OCI-LY7 (cell line): Measurements from ENCODE around the gene COX17. TPM values are rescaled to one million over a fixed set of nuclear protein-coding genes. Genes with fewer than 3 reads are reported as not detected.
"Not testable (repeated sequence)": the region's sequence is repeated elsewhere in the genome, so short reads cannot be mapped to it uniquely, and the experiment has no call there.

Experiments
- BruUV-seq: library from RNA; stranded (reverse); fragments of 400-500 nt; replicated peaks from 2 replicates; lab custom pipeline; 2021; lab: Mats Ljungman, UMichigan
- CTCF ChIA-PET: fragments of 300-600 bp; sonication (Branson Sonifier 250); formaldehyde crosslinking; loops from one replicate; lab custom pipeline; 2022; ENCODE audit warnings: antibody characterized with exemption; ENCODE audit not compliant: unreplicated experiment; lab: Charles Lee
- POLR2A ChIA-PET: fragments of 300-600 bp; sonication (Branson Sonifier 250); formaldehyde crosslinking; loops from one replicate; lab custom pipeline; 2022; ENCODE audit warnings: antibody characterized with exemption; lab: Charles Lee
- DNase-seq: peaks from one replicate; pipeline ENCODE4 v3.0.0-alpha.2; 2015; ENCODE audit warnings: low spot score
- H2AFZ ChIP-seq: fragments of 200-600 bp; sonication (generic), shearing (Covaris generic); 2 replicates; pipeline ENCODE4 v1.6.1; 2014; ENCODE audit warnings: mild to moderate bottlenecking, antibody characterized with exemption, low read length, moderate library complexity
- H3K27ac ChIP-seq: fragments of 200-600 bp; sonication (generic); 2 replicates; pipeline ENCODE4 v1.5.1; 2014; ENCODE audit warnings: mixed run types, low read depth, mild to moderate bottlenecking, moderate library complexity, low read length, inconsistent platforms; ENCODE audit not compliant: poor library complexity, severe bottlenecking
- H3K36me3 ChIP-seq: fragments of 200-600 bp; sonication (generic); 2 replicates; pipeline ENCODE4 v1.6.1; 2014; ENCODE audit warnings: mild to moderate bottlenecking, antibody characterized with exemption, low read length, moderate library complexity, mixed read lengths; ENCODE audit not compliant: insufficient read depth
- H3K4me1 ChIP-seq: fragments of 200-600 bp; sonication (generic); 2 replicates; pipeline ENCODE4 v1.5.1; 2014; ENCODE audit warnings: mild to moderate bottlenecking, low read length; ENCODE audit not compliant: insufficient read depth, poor library complexity, severe bottlenecking
- H3K4me2 ChIP-seq: fragments of 200-600 bp; sonication (generic); 2 replicates; pipeline ENCODE4 v1.6.1; 2014; ENCODE audit warnings: mild to moderate bottlenecking, low read length
- H3K4me3 ChIP-seq: fragments of 200-600 bp; sonication (generic); 2 replicates; pipeline ENCODE4 v1.5.1; 2014; ENCODE audit warnings: mild to moderate bottlenecking, low read depth, low read length; ENCODE audit not compliant: poor library complexity, severe bottlenecking
- H3K79me2 ChIP-seq: fragments of 200-600 bp; sonication (generic); 2 replicates; pipeline ENCODE4 v1.6.1; 2016; ENCODE audit warnings: low read depth, mild to moderate bottlenecking, low read length, moderate library complexity, mixed read lengths; ENCODE audit not compliant: insufficient read depth
- H3K9me2 ChIP-seq: fragments of 200-600 bp; sonication (generic); 2 replicates; pipeline ENCODE4 v1.6.1; 2016; ENCODE audit warnings: mild to moderate bottlenecking, low read length, mixed read lengths; ENCODE audit not compliant: insufficient read depth
- H3K9me3 ChIP-seq: fragments of 200-600 bp; sonication (generic); 2 replicates; pipeline ENCODE4 v1.6.1; 2014; ENCODE audit warnings: mild to moderate bottlenecking, mixed run types, low read length, mixed read lengths
- H4K20me1 ChIP-seq: fragments of 200-600 bp; sonication (generic); 2 replicates; pipeline ENCODE4 v1.6.1; 2014; ENCODE audit warnings: mild to moderate bottlenecking, antibody characterized with exemption, low read length, moderate library complexity, mixed read lengths; ENCODE audit not compliant: insufficient read depth
- CTCF ChIP-seq: fragments of 200-600 bp; sonication (generic); conservative IDR thresholded peaks from 2 replicates; pipeline ENCODE4 v1.5.1; 2014; ENCODE audit warnings: mild to moderate bottlenecking, antibody characterized with exemption, low read length, moderate library complexity, mixed read lengths
- EZH2phosphoT487 ChIP-seq: fragments of 200-600 bp; sonication (generic); IDR thresholded peaks from 2 replicates; pipeline ENCODE4 v1.6.1; 2018; ENCODE audit warnings: low read depth, borderline replicate concordance, mild to moderate bottlenecking, mixed run types, antibody characterized with exemption, low read length, moderate library complexity, mixed read lengths
- intact Hi-C: fragments of 100-400 bp; cut with micrococcal nuclease; formaldehyde crosslinking; loops from one replicate; pipeline ENCODE4 v1.10.0; 2022; ENCODE audit not compliant: unreplicated experiment
- total RNA-seq, 2 experiments: library from RNA; depleted of rRNA in 1 of 2; stranded (reverse); fragments of >200 nt in 1 of 2; shearing (Covaris generic) in 1 of 2; gene quantifications; 2 replicates each; pipeline ENCODE4 v1.2.3, GENCODE V29; 2014 to 2022

Gene COX17
- total RNA-seq, 2 experiments from 2014 or later: 77.3 to 80.0 TPM

- BruUV-seq: no TSS peak
Measured at GRCh38 chr3:119679874-119680273, 2.7 kb upstream of the COX17 start.

GRCh38 chr3:119678209-119678608 lies 1.0 kb upstream of the COX17 start:
- H3K27ac ChIP-seq, BruUV-seq, H3K4me3 ChIP-seq, H3K9me3 ChIP-seq, H2AFZ ChIP-seq, H3K4me2 ChIP-seq, CTCF ChIA-PET, H3K9me2 ChIP-seq, DNase-seq: not testable (repeated sequence)
- Histone ChIP-seq H4K20me1 (peaks cover 15% of the 10 kb centered on the region; the same call in 1 of the 2 replicates), H3K36me3 (peaks cover 25% of the 10 kb centered on the region), H3K4me1 (peaks cover 27% of the 10 kb centered on the region), H3K79me2 (peaks cover 21% of the 10 kb centered on the region)
- POLR2A ChIA-PET: interaction anchor here (0.6 kb wide), 1 partner anchor 449 kb away, joined by 3 read pairs; no protein-coding TSS in a partner anchor
- intact Hi-C loops: loop anchor here (5.0 to 10.0 kb wide), 2 partner anchors 433 to 669 kb away; partner anchors contain the start of genes B4GALT4 and LRRC58

More at GRCh38 chr3:119679874-119680273, 2.7 kb upstream of the COX17 start:
- Histone ChIP-seq H3K9me3 (no peaks in the 10 kb centered on the region), H3K9me2 (no peaks in the 10 kb centered on the region), H3K4me3 (no peak overlapping the region), H4K20me1 (peaks cover 15% of the 10 kb centered on the region; the same call in 1 of the 2 replicates), H3K27ac (no peak overlapping the region), H2AFZ (no peak overlapping the region), H3K4me1 (peaks cover 26% of the 10 kb centered on the region), H3K4me2 (no peak overlapping the region), H3K79me2 (peaks cover 19% of the 10 kb centered on the region), H3K36me3 (peaks cover 8% of the 10 kb centered on the region)
- ChIA-PET CTCF (no interaction called here), POLR2A (interaction anchor here (0.5 kb wide), 1 partner anchor 230 kb away, joined by 4 read pairs; no protein-coding TSS in a partner anchor)
- no peak for TF ChIP-seq EZH2phosphoT487
- TF ChIP-seq CTCF: no peak
- DNase-seq: no peak
- intact Hi-C loops: loop anchor here (2.0 to 10.0 kb wide), 5 partner anchors 405 to 797 kb away; partner anchors contain the start of genes B4GALT4, LRRC58 and TEX55

- Histone ChIP-seq H2AFZ (peak overlapping the region; percentile 91), H3K4me2 (peak overlapping the region; percentile 61), H3K9me3 (no peaks in the 10 kb centered on the region), H3K36me3 (peaks cover 31% of the 10 kb centered on the region), H3K9me2 (no peaks in the 10 kb centered on the region), H3K4me3 (peak overlapping the region; percentile 87), H3K79me2 (peaks cover 21% of the 10 kb centered on the region), H3K27ac (peak overlapping the region; percentile 77), H3K4me1 (peaks cover 27% of the 10 kb centered on the region), H4K20me1 (peaks cover 15% of the 10 kb centered on the region; the same call in 1 of the 2 replicates)
- TF ChIP-seq CTCF: no peak
- no peak for TF ChIP-seq EZH2phosphoT487
- ChIA-PET POLR2A (interaction anchor here (0.9 to 1.6 kb wide), 3 partner anchors 11 to 344 kb away, joined by 3 to 8 read pairs (median 5); no protein-coding TSS in a partner anchor), CTCF (no interaction called here)
- no peak for DNase-seq
- BruUV-seq: TSS peak; percentile 98
- intact Hi-C loops: loop anchor here (1.0 to 10.0 kb wide), 3 partner anchors 179 to 670 kb away; partner anchors contain the start of genes B4GALT4, LRRC58 and TIMMDC1
Measured at GRCh38 chr3:119677641-119677934, 382 bp upstream of the COX17 start.
